ENCODE measurements around the gene CAMK2G. TPM values are rescaled to one million over a fixed set of nuclear protein-coding genes. Genes with fewer than 3 reads are reported as not detected.

CAMK2G gene
- total RNA-seq, 2 experiments from 2014 or later, result 34.4 to 38.4 TPM

GRCh38 chr10:73894245-73894971, 20.1 kb upstream of the CAMK2G start:
- TF ChIP-seq CTCF (IDR thresholded peaks at IDR 0.05), result no peak
- H3K36me3 ChIP-seq (ENCODE audit: insufficient read depth, low read length), result no peaks in the 10 kb centered on the region
- intact Hi-C loops (cut with DNase I, micrococcal nuclease), result no loop called here
- Mint-ChIP-seq H3K27ac (no peak overlapping the region), H3K9me3 (no peaks in the 10 kb centered on the region), H3K4me3 (no peak overlapping the region), H3K4me1 (ENCODE audit: low read depth) (no peaks in the 10 kb centered on the region), H3K27me3 (no peaks in the 10 kb centered on the region), H3K36me3 (ENCODE audit: low read depth) (no peaks in the 10 kb centered on the region)
- DNase-seq (peak in 1 of 14 experiments; percentile 28), ATAC-seq (ENCODE audit: poor library complexity) (no peak)
- ChIA-PET CTCF (interaction anchor here (0.9 kb wide), 1 partner anchor 46 kb away, joined by 4 read pairs; no protein-coding TSS in a partner anchor), POLR2A (no interaction called here)
- H3K4me1 ChIP-seq (ENCODE audit: insufficient read depth, low read length), result no peaks in the 10 kb centered on the region
- no peak overlapping the region for H3K27ac ChIP-seq (ENCODE audit: low read depth in 1 of 2, low read length in 2 of 2)
- H3K4me3 ChIP-seq (ENCODE audit: low read length), result no peak overlapping the region
- H3K9me3 ChIP-seq (ENCODE audit: control insufficient read depth in 1 of 2, insufficient read depth in 1 of 2, low read length in 2 of 2), result no peaks in the 10 kb centered on the region
- no peaks in the 10 kb centered on the region for H3K27me3 ChIP-seq (ENCODE audit: control insufficient read depth in 1 of 2, insufficient read depth in 2 of 2, low read length in 2 of 2)

GRCh38 chr10:73893426-73893825, 19.1 kb upstream of the CAMK2G start:
- Histone ChIP-seq H3K36me3 (ENCODE audit: insufficient read depth, low read length) (no peaks in the 10 kb centered on the region), H3K9me3 (ENCODE audit: control insufficient read depth in 1 of 2, insufficient read depth in 1 of 2, low read length in 2 of 2) (no peaks in the 10 kb centered on the region), H3K4me3 (ENCODE audit: low read length) (no peak overlapping the region), H3K27me3 (ENCODE audit: control insufficient read depth in 1 of 2, insufficient read depth in 2 of 2, low read length in 2 of 2) (no peaks in the 10 kb centered on the region), H3K27ac (ENCODE audit: low read depth in 1 of 2, low read length in 2 of 2) (no peak overlapping the region), H3K4me1 (ENCODE audit: insufficient read depth, low read length) (no peaks in the 10 kb centered on the region)
- no peak for TF ChIP-seq CTCF (IDR thresholded peaks at IDR 0.05)
- H3K27me3 Mint-ChIP-seq, result no peaks in the 10 kb centered on the region
- H3K36me3 Mint-ChIP-seq (ENCODE audit: low read depth), result no peaks in the 10 kb centered on the region
- DNase-seq, result no peak
- no peaks in the 10 kb centered on the region for H3K4me1 Mint-ChIP-seq (ENCODE audit: low read depth)
- H3K4me3 Mint-ChIP-seq, result no peak overlapping the region
- ChIA-PET POLR2A (interaction anchor here (0.6 kb wide), 1 partner anchor 98 kb away, joined by 4 read pairs; no protein-coding TSS in a partner anchor), CTCF (no interaction called here)
- no peak for ATAC-seq (ENCODE audit: poor library complexity)
- no peaks in the 10 kb centered on the region for H3K9me3 Mint-ChIP-seq
- intact Hi-C loops (cut with DNase I, micrococcal nuclease), result no loop called here
- H3K27ac Mint-ChIP-seq, result no peak overlapping the region

GRCh38 chr10:73892310-73893030, 18.1 kb upstream of the CAMK2G start:
- intact Hi-C loops (cut with DNase I, micrococcal nuclease), result no loop called here
- no peaks in the 10 kb centered on the region for H3K9me3 Mint-ChIP-seq
- no peaks in the 10 kb centered on the region for H3K36me3 Mint-ChIP-seq (ENCODE audit: low read depth)
- Histone ChIP-seq H3K9me3 (ENCODE audit: control insufficient read depth in 1 of 2, insufficient read depth in 1 of 2, low read length in 2 of 2) (no peaks in the 10 kb centered on the region), H3K27me3 (ENCODE audit: control insufficient read depth in 1 of 2, insufficient read depth in 2 of 2, low read length in 2 of 2) (no peaks in the 10 kb centered on the region), H3K4me1 (ENCODE audit: insufficient read depth, low read length) (no peaks in the 10 kb centered on the region), H3K36me3 (ENCODE audit: insufficient read depth, low read length) (no peaks in the 10 kb centered on the region), H3K4me3 (ENCODE audit: low read length) (no peak overlapping the region), H3K27ac (ENCODE audit: low read depth in 1 of 2, low read length in 2 of 2) (no peak overlapping the region)
- no peak overlapping the region for H3K4me3 Mint-ChIP-seq
- POLR2A ChIA-PET, result interaction anchor here (0.6 kb wide), 1 partner anchor 99 kb away, joined by 4 read pairs; no protein-coding TSS in a partner anchor
- CTCF ChIA-PET, result interaction anchor here (1.3 to 2.1 kb wide), 2 partner anchors 48 to 189 kb away, joined by 3 to 10 read pairs; no protein-coding TSS in a partner anchor
- ATAC-seq (ENCODE audit: poor library complexity), result no peak
- no peaks in the 10 kb centered on the region for H3K4me1 Mint-ChIP-seq (ENCODE audit: low read depth)
- no peak overlapping the region for H3K27ac Mint-ChIP-seq
- DNase-seq, result no peak
- no peaks in the 10 kb centered on the region for H3K27me3 Mint-ChIP-seq
- no peak for TF ChIP-seq CTCF (IDR thresholded peaks at IDR 0.05)

Measured in CD4-positive, alpha-beta T cell (primary cell).